ENCODE measurements around the gene SYP. TPM values are rescaled to one million over a fixed set of nuclear protein-coding genes. Genes with fewer than 3 reads are reported as not detected.

SYP gene
- polyA plus RNA-seq, 1 of the 3 experiments (the other 2 are of a cell fraction): 0.76 TPM

GRCh38 chrX:49204017-49204416 lies 4.0 kb upstream of the SYP start:
- ChIA-PET CTCF (no interaction called here), POLR2A (no interaction called here)
- Histone ChIP-seq H3K79me2 (ENCODE audit: insufficient read depth) (no peaks in the 10 kb centered on the region), H3K4me3 (ENCODE audit: low read depth in 2 of 2, low read length in 1 of 2) (no peak overlapping the region), H3K9me2 (no peaks in the 10 kb centered on the region), H3K27me3 (ENCODE audit: insufficient read depth) (peaks cover 18% of the 10 kb centered on the region), H3K9ac (no peak overlapping the region), H4K20me1 (ENCODE audit: insufficient read depth) (no peaks in the 10 kb centered on the region), H3K4me2 (no peak overlapping the region), H3K36me3 (replicated peaks in 1 of 2; ENCODE audit: control insufficient read depth in 1 of 2, insufficient read depth in 2 of 2, low read length in 1 of 2) (no peaks in the 10 kb centered on the region), H3K4me1 (ENCODE audit: control insufficient read depth in 1 of 2, insufficient read depth in 2 of 2, low read depth in 1 of 2, low read length in 1 of 2) (no peaks in the 10 kb centered on the region; a peak in 1 of 4 replicates), H3F3A (replicated peaks; ENCODE audit: insufficient read depth) (no peaks in the 10 kb centered on the region), H3K9me3 (no peaks in the 10 kb centered on the region), H3K27ac (ENCODE audit: low read depth in 2 of 2, low read length in 1 of 2) (no peak overlapping the region), H2AFZ (ENCODE audit: low read depth) (no peak overlapping the region)
- no peak for TF ChIP-seq SIN3A (IDR thresholded peaks at IDR 0.05; ENCODE audit: borderline replicate concordance, low read depth, low read length)
- TF ChIP-seq PBX3 (IDR thresholded peaks at IDR 0.05): no peak
- 33% methylated on average over 6 of the region's 6 CpGs for WGBS (ENCODE audit: low lambda C conversion rate)
- DNase-seq: no peak

- Histone ChIP-seq H3K9me3 (no peaks in the 10 kb centered on the region), H3K9me2 (no peaks in the 10 kb centered on the region), H3K4me1 (ENCODE audit: control insufficient read depth in 1 of 2, insufficient read depth in 2 of 2, low read depth in 1 of 2, low read length in 1 of 2) (no peaks in the 10 kb centered on the region; a peak in 1 of 4 replicates), H3K36me3 (replicated peaks in 1 of 2; ENCODE audit: control insufficient read depth in 1 of 2, insufficient read depth in 2 of 2, low read length in 1 of 2) (no peaks in the 10 kb centered on the region), H4K20me1 (ENCODE audit: insufficient read depth) (no peaks in the 10 kb centered on the region), H3K27ac (ENCODE audit: low read depth in 2 of 2, low read length in 1 of 2) (no peak overlapping the region), H3K9ac (no peak overlapping the region), H2AFZ (ENCODE audit: low read depth) (no peak overlapping the region), H3K27me3 (ENCODE audit: insufficient read depth) (peaks cover 16% of the 10 kb centered on the region), H3K4me3 (ENCODE audit: low read depth in 2 of 2, low read length in 1 of 2) (no peak overlapping the region), H3F3A (replicated peaks; ENCODE audit: insufficient read depth) (no peaks in the 10 kb centered on the region), H3K79me2 (ENCODE audit: insufficient read depth) (no peaks in the 10 kb centered on the region), H3K4me2 (no peak overlapping the region)
- POLR2A ChIA-PET: no interaction called here
- TF ChIP-seq POLR2AphosphoS5 (IDR thresholded peaks at IDR 0.05; ENCODE audit: low read depth, low read length): no peak
- no peak for TF ChIP-seq SMC3 (IDR thresholded peaks at IDR 0.05; ENCODE audit: low read depth, low read length)
- no peak for TF ChIP-seq JUND (IDR thresholded peaks at IDR 0.05)
- TF ChIP-seq FOSL2 (IDR thresholded peaks at IDR 0.05; ENCODE audit: borderline replicate concordance, low read depth): no peak
- no peak for TF ChIP-seq ELF1 (IDR thresholded peaks at IDR 0.05)
- TF ChIP-seq YY1 (IDR thresholded peaks at IDR 0.05; ENCODE audit: low read depth): no peak
- no peak for TF ChIP-seq MXI1 (IDR thresholded peaks at IDR 0.05; ENCODE audit: low read depth, low read length)
- no peak for TF ChIP-seq TAF1 (IDR thresholded peaks at IDR 0.05; ENCODE audit: borderline replicate concordance, low read depth, low read length)
- no peak for TF ChIP-seq TEAD4 (IDR thresholded peaks at IDR 0.05; ENCODE audit: borderline replicate concordance, insufficient read depth)
- no peak for TF ChIP-seq EZH2phosphoT487 (IDR thresholded peaks at IDR 0.05; ENCODE audit: borderline replicate concordance, low read depth)
- no peak for TF ChIP-seq TCF12 (IDR thresholded peaks at IDR 0.05)
- no peak for TF ChIP-seq NRF1 (IDR thresholded peaks at IDR 0.05; ENCODE audit: low read depth, low read length)
- WGBS (ENCODE audit: low lambda C conversion rate): 31% methylated on average over 3 of the region's 3 CpGs
- DNase-seq: no peak
- CTCF ChIA-PET: no interaction called here
These were observed 3.5 kb upstream of the SYP start for GRCh38 chrX:49203536-49203935.

GRCh38 chrX:49202022-49202421 lies 2.0 kb upstream of the SYP start:
- no peak overlapping the region for H3K27ac ChIP-seq (ENCODE audit: low read depth in 2 of 2, low read length in 1 of 2)
- H3K9me2 ChIP-seq: no peaks in the 10 kb centered on the region
- H3K4me3 ChIP-seq (ENCODE audit: low read depth in 2 of 2, low read length in 1 of 2): no peak overlapping the region
- WGBS (ENCODE audit: low lambda C conversion rate): 6% methylated on average over 2 of the region's 2 CpGs
- no peaks in the 10 kb centered on the region for H3K9me3 ChIP-seq
- no peak overlapping the region for H3K9ac ChIP-seq
- CTCF ChIA-PET: interaction anchor here (0.7 to 1.0 kb wide), 2 partner anchors 39 to 79 kb away, joined by 3 read pairs; no protein-coding TSS in a partner anchor
- H3F3A ChIP-seq (replicated peaks; ENCODE audit: insufficient read depth): no peaks in the 10 kb centered on the region
- H3K4me1 ChIP-seq (ENCODE audit: control insufficient read depth in 1 of 2, insufficient read depth in 2 of 2, low read depth in 1 of 2, low read length in 1 of 2): no peaks in the 10 kb centered on the region; a peak in 1 of 4 replicates
- no peaks in the 10 kb centered on the region for H4K20me1 ChIP-seq (ENCODE audit: insufficient read depth)
- no peaks in the 10 kb centered on the region for H3K79me2 ChIP-seq (ENCODE audit: insufficient read depth)
- no peak overlapping the region for H2AFZ ChIP-seq (ENCODE audit: low read depth)
- H3K4me2 ChIP-seq: no peak overlapping the region
- H3K27me3 ChIP-seq (ENCODE audit: insufficient read depth): peaks cover 16% of the 10 kb centered on the region
- DNase-seq: no peak
- H3K36me3 ChIP-seq (replicated peaks in 1 of 2; ENCODE audit: control insufficient read depth in 1 of 2, insufficient read depth in 2 of 2, low read length in 1 of 2): no peaks in the 10 kb centered on the region
- POLR2A ChIA-PET: no interaction called here
- TF ChIP-seq RCOR1 (IDR thresholded peaks at IDR 0.05; ENCODE audit: low read length): no peak
- no peak for TF ChIP-seq EZH2phosphoT487 (IDR thresholded peaks at IDR 0.05; ENCODE audit: borderline replicate concordance, low read depth)
- no peak for TF ChIP-seq REST (IDR thresholded peaks at IDR 0.05; ENCODE audit: low read depth, low read length)
- no peak for TF ChIP-seq USF2 (IDR thresholded peaks at IDR 0.05; ENCODE audit: borderline replicate concordance, low read depth, low read length)
- no peak for TF ChIP-seq TAF1 (IDR thresholded peaks at IDR 0.05; ENCODE audit: borderline replicate concordance, low read depth, low read length)

All from SK-N-SH (cell line).